HG03103 (cell line): ENCODE results near the gene ANO6.

Experiments
- ATAC-seq: cut with Tn5 transposase; IDR thresholded peaks from one replicate; pipeline ENCODE4 v1.9.1; 2021; ENCODE audit warnings: low read depth; ENCODE audit not compliant: unreplicated experiment

The ANO6 gene

GRCh38 chr12:45432710-45433109 is 216.8 kb downstream of the ANO6 start:
- ATAC-seq: no peak

GRCh38 chr12:45433441-45433868 is 217.6 kb downstream of the ANO6 start:
- no peak for ATAC-seq

GRCh38 chr12:45434094-45434493 is 218.2 kb downstream of the ANO6 start:
- ATAC-seq: no peak

DNA sequence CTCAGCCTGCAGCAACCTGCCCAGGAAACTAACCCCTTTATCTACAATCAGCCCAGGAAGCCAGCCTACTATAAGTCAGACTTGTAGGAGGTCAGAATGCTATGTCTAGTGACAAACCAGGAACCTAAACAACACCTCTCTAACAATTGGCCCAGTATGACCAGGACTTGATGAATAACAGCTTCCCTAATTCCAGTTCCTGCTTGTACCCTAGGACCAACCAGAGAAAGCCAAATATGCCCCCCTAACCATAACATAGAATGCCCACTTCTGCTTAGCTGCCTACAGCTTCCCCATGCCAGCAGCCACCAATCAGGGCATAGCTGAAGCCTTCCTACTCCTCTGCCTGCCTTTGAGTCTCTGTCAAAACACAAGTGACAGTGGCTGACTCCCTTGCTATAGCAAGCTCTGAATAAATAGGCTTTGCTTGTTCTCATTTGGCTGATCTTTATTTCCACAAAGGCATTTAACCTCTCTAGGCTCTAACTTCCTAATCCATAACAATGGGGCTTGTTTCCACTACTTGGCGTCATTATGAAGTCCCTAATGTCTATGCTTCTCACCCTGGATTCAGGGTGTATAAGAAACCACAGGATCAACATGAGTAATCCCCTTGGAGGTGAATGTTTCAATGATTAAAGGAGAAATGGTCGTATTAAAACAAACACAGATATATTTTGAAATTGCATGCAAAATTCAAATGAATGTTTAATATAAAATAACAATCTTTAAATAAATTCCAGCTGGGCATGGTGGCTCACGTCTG is 220.2 kb downstream of the ANO6 start:
- ATAC-seq: no peak

DNA sequence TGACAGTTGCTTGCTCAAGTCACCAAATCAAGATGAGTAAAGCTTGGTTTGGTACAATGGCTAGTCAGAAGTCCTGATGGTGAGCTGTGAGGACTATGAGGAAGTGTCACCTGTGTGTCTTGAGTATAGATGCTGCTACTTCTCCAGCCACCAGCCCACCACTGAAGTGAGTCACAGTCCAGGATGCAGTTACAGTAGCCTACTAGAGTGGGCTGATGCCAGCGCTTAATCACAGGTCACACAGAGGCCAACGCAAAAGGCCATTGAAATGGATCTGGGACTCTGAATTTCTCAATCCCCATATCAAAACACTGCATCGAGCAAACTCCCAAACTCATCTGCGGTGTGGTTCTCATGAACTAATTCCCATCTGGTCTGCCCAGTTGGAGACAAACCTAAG is 223.1 kb downstream of the ANO6 start:
- no peak for ATAC-seq

- no peak for ATAC-seq
These were observed 230.1 kb downstream of the ANO6 start for GRCh38 chr12:45446013-45446412.

- ATAC-seq: no peak
These were observed 242.3 kb downstream of the ANO6 start for GRCh38 chr12:45458238-45458637.

GRCh38 chr12:45458854-45459807 is 243.2 kb downstream of the ANO6 start:
- no peak for ATAC-seq

- no peak for ATAC-seq
These were observed 246.6 kb downstream of the ANO6 start for GRCh38 chr12:45462506-45462905.

DNA sequence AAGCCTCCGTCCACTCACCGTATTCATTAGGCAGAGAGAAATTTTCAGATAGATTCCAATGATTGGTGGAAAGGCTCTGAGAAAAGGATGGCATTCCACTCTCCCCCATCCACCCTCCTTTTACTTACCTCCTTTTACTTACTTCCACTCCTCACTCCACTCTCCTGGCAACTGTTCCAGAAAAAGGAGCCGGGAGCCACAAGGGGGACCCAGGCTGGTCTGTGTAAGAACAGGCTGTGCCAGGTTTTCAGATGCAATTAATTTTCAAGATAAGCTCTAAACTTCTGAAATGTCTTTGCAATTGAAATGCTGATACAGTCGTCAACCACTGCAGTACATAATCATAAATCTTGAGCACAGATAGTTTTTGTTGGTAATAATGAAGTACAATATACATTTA is 248.8 kb downstream of the ANO6 start:
- ATAC-seq: no peak

GRCh38 chr12:45468751-45469615 is 253.1 kb downstream of the ANO6 start:
- no peak for ATAC-seq

DNA sequence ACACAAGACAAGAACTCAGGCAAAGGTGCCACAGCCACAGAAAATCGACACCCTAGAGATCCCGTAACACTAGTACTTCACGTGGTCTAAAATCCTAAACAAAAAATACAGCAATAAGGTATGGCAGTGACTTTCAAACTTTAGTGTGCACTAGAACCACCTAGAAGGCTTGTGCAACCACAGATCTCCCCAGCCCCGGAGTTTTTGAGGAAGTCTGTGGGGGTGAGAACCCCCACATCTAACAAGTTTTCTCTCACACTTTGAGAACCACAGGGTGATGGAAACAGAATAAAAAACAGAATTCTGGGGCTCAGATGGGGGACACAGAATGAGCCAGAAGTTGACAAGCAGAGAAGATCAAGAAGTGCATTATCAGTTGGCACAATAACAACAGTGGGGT is 254.0 kb downstream of the ANO6 start:
- no peak for ATAC-seq

DNA sequence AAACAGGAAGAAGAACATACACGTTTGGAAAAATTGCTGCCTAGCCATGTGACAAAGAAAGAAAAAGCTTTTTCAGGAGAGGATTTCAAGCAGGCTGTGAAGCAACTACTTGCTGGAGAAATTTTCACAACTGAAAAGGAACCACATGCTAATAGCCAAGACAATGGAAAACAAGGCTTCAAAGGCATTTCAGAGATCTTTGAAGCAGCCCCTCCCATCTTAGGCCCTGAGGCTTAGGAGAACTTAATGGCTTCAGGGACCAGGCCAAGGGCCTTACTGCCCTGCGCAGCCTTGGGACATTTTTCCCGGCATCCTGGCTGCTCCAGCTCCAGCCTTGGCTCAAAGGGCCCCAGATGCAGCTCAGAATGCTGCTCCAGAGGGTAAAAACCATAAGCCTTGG is 257.7 kb downstream of the ANO6 start:
- no peak for ATAC-seq

DNA sequence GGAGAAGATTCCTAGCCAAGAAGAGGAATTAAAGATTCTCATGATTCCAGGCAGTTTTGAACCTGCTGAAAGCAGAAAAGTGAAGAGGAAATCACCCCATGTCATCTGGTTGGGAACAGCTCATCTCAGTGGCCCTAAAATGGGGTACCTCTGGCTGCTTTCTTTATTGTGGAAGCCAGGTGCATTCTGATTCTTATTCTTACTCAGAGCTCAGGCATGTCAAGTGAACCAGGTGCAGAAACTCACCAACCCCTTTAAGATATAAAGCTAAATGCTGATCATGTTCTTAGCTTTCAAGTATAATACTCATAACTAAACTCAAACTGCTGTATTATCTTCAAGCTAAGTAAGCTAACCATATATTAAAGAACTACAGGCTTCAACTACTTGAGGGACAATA is 259.7 kb downstream of the ANO6 start:
- ATAC-seq: no peak

DNA sequence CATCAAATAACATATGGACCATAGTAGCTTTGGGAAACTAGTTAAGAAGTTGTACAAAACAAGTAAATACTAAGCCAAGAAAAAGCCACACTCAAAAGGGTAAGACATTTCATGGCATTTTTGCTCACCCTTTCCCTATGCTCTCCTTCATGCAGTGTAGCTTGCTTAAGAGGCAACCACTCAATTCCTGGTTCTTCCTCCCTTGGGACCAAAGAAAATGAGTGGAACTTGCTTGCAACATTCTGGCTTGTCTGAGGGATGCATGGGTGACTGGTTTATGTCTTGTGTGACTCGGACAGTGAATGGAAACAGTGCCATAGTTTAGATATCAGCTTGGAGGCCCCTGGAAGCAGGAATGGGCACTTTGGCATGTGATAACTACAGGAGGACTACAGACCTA is 261.6 kb downstream of the ANO6 start:
- no peak for ATAC-seq

DNA sequence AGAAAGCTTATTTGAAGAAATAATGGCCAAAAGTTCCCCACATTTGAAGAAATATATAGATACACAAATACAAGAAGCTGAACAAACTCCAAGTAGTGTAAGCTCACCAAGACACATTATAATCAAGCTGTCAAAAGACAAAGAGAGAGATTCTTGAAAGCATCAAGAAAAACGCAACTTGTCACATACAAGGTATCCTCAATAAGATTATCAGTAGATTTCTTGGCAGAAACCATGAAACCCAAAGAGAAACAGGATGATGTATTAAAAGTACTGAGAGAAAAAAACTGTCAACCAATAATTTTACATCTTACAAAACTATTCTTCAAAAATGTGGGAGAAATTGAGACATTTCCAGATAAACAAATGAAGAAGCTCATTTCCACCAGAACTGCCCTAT is 263.0 kb downstream of the ANO6 start:
- no peak for ATAC-seq

DNA sequence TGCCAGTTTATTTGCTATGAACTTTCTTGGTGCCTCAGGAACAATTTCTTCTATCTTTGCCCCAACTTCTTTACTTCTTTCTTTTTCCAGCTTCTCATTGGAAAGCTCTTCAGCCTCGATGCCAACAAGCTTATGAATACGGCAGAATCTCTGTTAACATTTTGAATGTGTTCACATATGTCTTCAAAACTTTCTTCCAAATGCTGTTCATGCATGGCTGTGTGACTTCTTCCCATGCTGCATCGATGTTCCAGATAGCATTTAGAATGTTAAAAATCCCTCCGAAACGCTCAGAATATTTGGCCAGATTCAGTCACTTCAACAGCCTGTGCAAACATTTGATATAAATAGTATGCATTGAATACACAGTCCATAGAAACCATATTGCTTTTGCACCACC is 265.9 kb downstream of the ANO6 start:
- no peak for ATAC-seq

- ATAC-seq: no peak
These were observed 267.7 kb downstream of the ANO6 start for GRCh38 chr12:45483571-45483970.
